A549 (cell line): ENCODE data around the gene TTN.

Experiments used
- EHF ChIP-seq: fragments of 250-450 bp; sonication (Bioruptor Pico); IDR thresholded peaks from 2 replicates; pipeline ENCODE4 v1.5.0; 2020; ENCODE audit warnings: mild to moderate bottlenecking
- EHMT2 ChIP-seq: fragments of 200-600 bp; sonication (generic); IDR thresholded peaks from 2 replicates; pipeline ENCODE4 v1.6.1; 2016; ENCODE audit warnings: antibody characterized with exemption, low read depth, mild to moderate bottlenecking, moderate library complexity
- MAFK ChIP-seq: fragments of 450-650 bp; IDR thresholded peaks from 2 replicates; pipeline ENCODE4 v1.6.1; 2014; ENCODE audit not compliant: partially characterized antibody
- POLR2A ChIP-seq: IDR thresholded peaks from 2 replicates; pipeline ENCODE4 v1.6.1; 2012; ENCODE audit warnings: mild to moderate bottlenecking, low read length
- REST ChIP-seq: fragments of 200-600 bp; sonication (generic); IDR thresholded peaks from 2 replicates; pipeline ENCODE4 v1.6.1; 2016; ENCODE audit warnings: antibody characterized with exemption, mild to moderate bottlenecking, moderate library complexity
- SMC3 ChIP-seq: fragments of >200 bp; sonication (Bioruptor Twin); formaldehyde crosslinking; IDR thresholded peaks from 3 replicates; pipeline ENCODE4 v1.6.1; 2018; ENCODE audit warnings: inconsistent platforms
- ZNF302 ChIP-seq: fragments of 250-450 bp; sonication (Bioruptor Pico); IDR thresholded peaks from 2 replicates; pipeline ENCODE4 v1.9.0; 2021; ENCODE audit warnings: inconsistent platforms, mild to moderate bottlenecking, moderate library complexity
- TF ChIP-seq, protein P1 (sequence below): IDR thresholded peaks from 2 replicates; pipeline ENCODE4 v1.6.1; 2012
- TF ChIP-seq, protein P2 (sequence below): fragments of >200 bp; sonication (Bioruptor Twin); formaldehyde crosslinking; IDR thresholded peaks from 3 replicates; pipeline ENCODE4 v1.5.1; 2016
- TF ChIP-seq, protein P3 (sequence below): fragments of 450-650 bp; IDR thresholded peaks from 2 replicates; pipeline ENCODE4 v1.6.1; 2014; ENCODE audit warnings: antibody characterized with exemption

GRCh38 chr2:178833382-178833781 is 26.2 kb upstream of the TTN start:
- TF ChIP-seq, protein P1, sequence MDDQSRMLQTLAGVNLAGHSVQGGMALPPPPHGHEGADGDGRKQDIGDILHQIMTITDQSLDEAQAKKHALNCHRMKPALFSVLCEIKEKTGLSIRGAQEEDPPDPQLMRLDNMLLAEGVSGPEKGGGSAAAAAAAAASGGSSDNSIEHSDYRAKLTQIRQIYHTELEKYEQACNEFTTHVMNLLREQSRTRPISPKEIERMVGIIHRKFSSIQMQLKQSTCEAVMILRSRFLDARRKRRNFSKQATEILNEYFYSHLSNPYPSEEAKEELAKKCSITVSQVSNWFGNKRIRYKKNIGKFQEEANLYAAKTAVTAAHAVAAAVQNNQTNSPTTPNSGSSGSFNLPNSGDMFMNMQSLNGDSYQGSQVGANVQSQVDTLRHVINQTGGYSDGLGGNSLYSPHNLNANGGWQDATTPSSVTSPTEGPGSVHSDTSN, result no peak
- TF ChIP-seq, protein P2, sequence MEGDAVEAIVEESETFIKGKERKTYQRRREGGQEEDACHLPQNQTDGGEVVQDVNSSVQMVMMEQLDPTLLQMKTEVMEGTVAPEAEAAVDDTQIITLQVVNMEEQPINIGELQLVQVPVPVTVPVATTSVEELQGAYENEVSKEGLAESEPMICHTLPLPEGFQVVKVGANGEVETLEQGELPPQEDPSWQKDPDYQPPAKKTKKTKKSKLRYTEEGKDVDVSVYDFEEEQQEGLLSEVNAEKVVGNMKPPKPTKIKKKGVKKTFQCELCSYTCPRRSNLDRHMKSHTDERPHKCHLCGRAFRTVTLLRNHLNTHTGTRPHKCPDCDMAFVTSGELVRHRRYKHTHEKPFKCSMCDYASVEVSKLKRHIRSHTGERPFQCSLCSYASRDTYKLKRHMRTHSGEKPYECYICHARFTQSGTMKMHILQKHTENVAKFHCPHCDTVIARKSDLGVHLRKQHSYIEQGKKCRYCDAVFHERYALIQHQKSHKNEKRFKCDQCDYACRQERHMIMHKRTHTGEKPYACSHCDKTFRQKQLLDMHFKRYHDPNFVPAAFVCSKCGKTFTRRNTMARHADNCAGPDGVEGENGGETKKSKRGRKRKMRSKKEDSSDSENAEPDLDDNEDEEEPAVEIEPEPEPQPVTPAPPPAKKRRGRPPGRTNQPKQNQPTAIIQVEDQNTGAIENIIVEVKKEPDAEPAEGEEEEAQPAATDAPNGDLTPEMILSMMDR, result no peak
- TF ChIP-seq POLR2A (no peak), EHMT2 (no peak), MAFK (no peak), ZNF302 (CRISPR knock-in tag) (no peak), SMC3 (no peak), REST (no peak), EHF (CRISPR knock-in tag) (no peak)
- TF ChIP-seq, protein P3, sequence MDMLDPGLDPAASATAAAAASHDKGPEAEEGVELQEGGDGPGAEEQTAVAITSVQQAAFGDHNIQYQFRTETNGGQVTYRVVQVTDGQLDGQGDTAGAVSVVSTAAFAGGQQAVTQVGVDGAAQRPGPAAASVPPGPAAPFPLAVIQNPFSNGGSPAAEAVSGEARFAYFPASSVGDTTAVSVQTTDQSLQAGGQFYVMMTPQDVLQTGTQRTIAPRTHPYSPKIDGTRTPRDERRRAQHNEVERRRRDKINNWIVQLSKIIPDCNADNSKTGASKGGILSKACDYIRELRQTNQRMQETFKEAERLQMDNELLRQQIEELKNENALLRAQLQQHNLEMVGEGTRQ, result no peak
